Measurements from ENCODE around the gene SMIM35.
A peak's percentile ranks its signal among the peaks of the same experiment; 100 is the strongest.

The SMIM35 gene

DNA sequence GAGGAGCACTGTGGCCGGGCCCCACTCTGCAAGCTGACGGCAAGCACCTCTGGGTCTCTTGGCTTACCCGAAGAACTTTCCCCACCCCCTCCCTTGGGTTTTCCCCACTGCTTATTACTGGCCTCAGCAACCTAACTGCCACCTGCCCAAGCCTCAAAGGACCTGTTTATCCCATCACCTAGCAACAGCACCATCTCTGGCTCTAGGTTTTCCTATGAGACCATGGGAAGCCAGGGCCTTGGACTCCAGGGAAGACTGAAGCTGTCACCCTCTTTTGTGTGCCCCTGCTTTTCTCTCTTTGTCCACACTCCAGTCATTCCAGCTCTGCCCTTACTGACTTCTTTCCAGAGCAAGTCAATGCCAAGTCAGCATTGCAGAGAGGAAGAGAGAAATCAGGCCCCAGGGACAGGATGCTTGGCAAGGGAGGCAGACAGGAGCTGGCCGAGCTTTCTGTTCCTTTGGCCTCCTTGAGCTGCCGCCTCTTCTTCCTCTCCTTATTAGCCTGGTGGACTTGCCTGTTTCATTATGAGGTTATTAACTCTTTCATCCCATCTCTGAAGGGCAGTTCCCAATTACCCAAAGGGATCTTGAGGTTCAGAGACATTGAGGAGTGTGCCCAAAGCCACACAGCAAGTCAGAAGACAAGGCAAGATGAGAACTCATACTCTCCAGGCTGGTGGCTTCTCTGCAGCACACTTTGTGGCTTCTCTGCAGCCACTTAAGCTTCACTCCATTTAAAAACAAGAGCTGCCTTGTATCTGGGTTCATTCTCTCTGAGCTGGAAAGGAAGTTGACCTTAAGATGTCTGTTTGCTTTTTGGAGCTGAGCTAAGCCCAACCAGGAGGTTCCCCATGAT, at the start of gene SMIM35:
Gene SMIM35, minus strand, starts transcription at position 51 of the 856 bp plus-strand sequence. CDS start 206 bp downstream, outside the sequence.
- DNase-seq: peak in 1 of 14 donors; percentile 23

DNA sequence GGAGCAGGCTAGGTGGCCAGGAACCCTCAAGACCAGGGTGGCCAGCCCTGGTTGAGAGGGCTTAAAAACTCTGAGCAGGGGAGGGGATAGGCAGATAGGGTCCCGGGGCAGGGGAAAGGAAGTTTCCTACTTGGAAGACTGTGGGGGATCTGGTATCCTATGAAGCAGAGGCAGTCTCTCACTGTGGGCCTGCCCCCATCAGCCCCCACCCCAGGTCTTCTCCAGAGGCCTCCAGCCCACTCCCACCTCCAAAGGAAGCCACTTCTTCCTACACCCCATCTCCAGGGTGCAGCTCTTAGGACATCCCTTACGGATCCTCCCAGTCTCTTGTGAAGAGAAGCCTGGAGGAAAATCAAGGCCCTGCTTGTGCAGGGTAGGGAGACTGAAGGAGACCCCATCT, 49.6 kb upstream of the SMIM35 start:
- DNase-seq: no peak

DNA sequence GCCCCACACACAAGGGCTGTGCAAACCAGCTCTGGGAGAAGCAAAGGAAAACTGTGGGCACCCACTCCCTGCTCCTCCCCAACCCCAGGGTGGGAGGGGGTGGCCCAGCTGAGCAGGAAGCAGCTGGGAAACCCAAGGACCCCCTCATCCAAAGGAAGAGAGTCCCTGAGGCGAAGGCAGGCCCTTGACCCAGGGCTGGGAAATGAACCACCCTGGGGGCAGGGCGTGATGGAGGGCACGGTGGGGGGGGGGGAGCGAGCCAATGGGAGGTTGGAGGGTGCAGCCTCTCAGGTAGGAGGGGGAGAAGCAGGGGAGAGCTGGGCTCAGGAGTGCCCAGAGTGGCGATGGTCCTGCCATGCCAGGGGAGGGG, 49.0 kb upstream of the SMIM35 start:
- DNase-seq: no peak

DNA sequence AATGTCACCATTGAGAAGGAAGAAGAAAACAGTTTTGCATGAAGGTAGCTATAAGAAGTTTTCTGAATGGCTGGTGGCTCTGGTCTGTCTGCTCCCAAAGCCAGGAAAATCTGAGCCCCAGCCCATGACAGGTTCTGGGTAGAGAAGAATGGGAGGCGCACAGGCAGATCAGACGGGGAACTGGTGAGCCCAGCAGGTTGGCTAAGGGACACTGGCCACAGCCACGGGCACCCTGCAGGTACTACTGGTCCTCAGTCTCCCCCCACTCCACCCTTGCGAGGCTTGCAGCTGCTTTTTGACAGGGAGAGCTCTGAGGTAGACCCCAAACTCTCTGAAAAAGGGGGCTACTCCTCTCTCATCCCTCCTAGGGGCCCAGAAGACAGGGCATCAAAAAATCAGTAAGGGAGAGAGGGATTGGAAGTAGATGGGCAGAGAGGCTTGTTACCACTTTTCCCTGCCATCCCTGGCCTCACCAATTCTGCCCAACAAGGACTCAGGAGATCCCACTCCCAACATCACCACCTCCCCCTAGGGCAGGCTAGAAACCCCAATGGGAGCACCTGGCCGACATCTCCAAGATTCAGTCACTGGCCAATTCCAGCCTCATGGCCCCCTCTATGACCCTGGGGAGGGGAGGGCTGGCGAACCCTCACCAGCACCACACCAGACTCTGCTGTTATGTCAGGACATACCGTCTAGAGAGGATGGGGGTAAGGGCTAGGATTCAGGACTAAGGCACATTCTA, 48.5 kb upstream of the SMIM35 start:
- DNase-seq: no peak

DNA sequence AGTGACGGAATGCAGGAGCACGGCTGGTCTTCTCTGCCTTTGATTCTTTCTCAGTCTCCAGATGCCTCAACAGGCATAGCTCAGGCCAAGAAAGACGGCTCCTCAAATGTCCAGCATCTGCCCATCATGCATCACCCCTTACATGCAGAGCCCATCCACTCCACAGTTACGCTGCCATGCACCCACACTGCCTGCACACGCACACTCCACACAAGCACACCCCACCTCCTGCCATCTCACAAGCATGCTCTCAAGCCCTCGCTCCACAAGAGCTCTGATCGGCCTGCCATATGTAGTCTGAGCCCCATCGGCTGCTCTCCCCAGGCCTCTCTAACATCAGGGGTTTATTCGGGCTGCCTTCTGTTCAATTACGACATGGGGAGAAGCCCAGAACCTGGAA, 47.1 kb upstream of the SMIM35 start:
- DNase-seq: no peak

DNA sequence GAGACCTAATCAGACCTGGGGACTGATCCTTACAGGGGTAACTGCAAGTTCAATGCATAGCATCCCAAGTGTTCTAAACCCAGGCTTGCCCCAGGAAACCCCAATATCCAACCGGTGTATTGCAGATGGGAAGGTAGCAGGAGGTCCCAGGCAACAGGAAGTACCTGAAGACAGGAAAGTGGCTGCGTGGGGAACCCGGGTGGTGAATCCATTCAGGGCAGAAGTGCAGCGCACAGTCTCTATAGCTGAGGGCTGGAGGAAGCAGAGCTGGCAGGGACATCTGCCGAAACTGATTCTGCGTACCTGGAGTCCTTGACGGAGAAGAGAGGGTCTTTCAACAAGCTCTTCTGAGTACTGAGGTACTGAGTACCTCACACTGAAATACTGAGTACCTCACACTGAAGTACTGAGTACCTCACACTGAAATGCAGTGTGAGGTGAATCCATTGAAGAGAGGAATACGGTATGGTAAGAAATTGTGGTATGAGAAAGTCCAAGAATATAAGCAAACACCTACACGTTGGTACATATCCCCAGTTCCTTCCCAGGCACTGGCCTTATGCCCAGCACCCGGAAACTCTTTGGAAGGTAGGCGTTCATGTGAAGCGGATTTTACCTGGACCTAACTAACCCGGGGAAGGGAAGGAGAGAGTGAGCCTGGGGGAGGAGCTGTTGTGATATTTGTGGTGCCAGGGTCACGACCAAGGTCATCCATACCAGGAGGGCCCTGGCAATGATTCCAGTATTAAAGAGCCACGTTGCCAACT, 45.8 kb upstream of the SMIM35 start:
- no peak for DNase-seq

DNA sequence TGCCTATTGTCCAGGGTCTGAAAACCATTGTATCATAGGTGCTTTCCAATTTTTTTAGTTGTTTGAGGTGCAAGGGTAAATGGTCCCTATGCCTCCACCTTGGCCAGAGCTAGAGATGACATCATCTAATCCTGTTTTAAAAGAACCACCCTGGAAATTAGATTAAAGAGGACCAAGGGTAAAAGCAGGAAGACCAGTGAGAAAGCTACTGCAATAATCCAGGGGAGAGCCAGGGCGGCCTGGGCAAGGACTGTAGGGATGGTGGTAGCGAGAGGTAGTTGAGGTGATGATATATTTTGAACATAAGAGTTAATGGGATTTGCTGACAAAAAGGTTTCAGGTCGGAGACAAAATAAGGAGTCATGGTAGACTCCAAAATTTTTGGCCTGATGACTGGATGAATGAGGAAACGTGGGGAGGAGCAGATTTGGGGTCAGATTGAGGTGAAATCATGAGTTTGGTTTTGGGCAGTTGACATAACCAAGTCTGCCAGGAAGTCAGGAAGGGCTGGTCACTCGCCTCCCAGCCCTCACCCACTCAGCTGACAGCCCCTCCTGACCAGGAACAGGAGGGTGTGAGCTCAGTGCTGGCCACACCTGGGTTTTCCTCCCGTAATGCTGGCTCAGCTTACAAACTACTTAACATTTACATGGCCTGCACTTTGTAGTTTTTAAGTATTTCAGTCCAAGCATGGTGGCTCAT, 42.9 kb upstream of the SMIM35 start:
- DNase-seq: no peak

DNA sequence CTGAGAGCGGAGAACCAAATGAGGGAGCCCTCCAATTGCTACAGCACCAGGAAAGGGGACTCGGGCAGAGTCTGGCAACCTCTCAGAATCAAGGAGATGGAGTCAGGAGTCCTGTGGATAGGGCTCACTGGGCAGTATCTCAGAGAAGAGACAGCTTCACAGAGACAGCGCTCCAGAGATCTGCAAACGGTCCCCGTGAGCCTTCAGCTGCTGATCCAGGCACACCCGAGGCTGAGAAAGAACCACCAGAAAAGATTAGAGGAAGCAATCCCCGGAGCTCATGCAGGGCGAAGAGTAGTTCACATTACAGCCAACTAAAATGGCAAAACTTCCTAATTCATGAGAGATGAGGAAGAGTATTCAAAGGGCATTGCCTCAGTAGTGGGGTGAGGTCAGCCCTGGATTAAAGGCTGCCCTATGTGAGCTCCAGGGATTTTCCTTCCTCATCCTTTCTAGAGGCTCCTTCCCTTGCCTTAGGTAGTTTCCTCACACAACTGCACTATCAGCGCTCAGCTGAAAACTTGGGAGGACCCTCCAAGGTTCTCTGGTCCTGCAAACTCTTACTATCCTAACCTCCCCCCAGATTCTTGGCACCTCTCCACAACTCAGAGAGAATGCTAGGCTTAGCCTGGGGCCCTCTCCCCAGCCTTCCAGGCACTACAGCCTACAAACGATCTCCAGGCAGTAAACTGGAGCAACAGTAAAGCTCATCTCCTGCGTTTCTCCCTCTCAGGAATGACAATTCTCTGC, 42.1 kb upstream of the SMIM35 start:
- no peak for DNase-seq

DNA sequence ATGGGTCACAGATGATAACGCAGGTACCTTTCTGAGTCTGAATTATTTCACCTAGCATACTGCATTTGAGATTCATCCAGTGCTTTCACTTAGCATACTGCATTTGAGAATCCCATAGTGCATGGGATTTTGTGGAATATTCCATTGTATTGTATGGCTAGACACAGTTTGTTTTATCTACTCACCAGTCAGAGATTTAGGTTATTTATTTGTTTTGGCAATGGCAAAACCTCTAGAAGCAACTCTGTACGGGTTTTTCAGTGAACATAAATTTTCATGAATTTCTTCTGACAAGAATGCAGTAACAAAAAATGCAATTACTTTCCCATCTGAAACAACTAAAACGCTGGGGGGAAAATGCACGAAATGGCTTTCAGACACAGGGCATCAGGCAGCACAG, 41.5 kb upstream of the SMIM35 start:
- DNase-seq: no peak

DNA sequence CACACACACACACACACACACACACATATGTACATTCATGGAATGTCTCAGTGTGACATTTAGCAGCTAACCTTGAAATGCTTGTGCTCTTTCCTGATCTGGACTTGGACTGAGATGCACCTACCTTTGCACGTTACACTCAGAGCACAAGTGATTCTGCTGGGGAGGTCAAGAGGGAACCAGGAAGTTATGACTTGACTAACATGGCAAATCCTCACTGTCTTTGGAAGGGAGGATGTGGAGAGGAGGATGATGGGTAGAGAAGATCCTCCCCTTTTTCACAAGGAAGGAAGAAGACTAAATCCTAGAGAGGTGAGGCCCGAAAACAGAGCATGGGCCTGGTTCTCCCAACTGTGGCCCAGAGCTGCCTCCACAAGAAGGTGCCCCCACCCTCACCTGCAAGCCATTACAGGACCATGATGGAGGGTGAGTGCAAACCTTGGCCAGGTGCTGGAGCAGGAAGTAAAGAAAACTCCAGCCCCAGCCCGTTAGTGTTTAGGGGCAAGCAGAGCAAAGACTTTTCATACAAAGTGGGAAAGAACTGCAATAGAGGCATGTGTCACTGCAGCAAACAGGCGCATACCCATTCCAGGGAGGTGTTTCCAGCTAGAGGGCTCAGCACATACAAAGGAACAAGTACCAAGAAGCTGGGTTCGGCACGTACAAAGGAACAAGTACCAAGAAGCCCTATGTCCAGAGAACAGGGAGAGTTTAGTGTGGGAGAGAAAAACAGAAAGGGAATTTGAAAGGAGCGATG, 39.5 kb upstream of the SMIM35 start:
- DNase-seq: no peak

DNA sequence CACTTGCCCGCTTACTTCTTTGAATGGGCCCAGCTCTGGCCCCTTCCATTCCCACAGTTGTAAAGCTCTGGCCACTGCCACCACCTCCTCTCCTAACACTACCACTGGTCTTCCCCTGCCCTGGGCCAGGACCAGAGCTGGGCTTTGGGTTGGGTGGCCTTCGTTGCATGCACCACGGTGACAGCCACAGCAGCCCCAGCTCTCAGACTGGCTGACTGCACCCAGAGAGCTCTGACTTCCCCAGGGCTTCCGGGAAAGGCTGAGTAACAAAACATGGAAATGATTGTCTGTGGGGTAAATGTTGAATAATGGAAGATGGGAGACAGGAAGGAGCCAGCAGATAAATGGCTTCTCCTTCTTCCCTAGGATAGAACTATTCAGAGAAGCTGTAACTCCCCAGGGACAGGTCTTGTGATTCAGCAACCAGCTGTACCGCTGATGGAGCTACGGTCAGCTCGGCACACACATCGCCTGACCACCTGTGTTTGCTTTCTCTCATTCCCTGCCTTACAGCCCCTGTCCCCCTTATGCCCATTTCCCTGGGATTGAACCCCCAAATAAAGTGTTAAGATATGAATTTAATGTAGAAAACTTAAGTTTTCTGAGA, 38.3 kb upstream of the SMIM35 start:
- DNase-seq: no peak

DNA sequence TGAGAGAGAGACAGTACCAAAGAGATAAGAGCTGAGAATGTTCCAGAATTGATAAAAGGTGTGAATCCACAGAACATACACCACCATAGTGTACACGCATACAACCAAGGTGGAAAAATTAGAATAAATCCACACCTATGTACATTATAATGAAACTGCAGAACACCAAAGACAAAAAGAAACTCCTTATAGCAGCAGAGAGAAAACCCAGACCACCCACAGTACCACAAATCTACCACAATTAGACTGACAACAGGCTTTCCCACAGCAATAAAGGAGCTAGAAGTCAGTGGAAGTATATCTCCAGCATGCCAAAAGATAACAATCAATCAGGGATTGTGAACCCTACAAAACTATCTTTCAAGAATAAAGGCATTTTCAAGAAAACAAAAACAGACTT, 34.0 kb upstream of the SMIM35 start:
- DNase-seq: no peak

DNA sequence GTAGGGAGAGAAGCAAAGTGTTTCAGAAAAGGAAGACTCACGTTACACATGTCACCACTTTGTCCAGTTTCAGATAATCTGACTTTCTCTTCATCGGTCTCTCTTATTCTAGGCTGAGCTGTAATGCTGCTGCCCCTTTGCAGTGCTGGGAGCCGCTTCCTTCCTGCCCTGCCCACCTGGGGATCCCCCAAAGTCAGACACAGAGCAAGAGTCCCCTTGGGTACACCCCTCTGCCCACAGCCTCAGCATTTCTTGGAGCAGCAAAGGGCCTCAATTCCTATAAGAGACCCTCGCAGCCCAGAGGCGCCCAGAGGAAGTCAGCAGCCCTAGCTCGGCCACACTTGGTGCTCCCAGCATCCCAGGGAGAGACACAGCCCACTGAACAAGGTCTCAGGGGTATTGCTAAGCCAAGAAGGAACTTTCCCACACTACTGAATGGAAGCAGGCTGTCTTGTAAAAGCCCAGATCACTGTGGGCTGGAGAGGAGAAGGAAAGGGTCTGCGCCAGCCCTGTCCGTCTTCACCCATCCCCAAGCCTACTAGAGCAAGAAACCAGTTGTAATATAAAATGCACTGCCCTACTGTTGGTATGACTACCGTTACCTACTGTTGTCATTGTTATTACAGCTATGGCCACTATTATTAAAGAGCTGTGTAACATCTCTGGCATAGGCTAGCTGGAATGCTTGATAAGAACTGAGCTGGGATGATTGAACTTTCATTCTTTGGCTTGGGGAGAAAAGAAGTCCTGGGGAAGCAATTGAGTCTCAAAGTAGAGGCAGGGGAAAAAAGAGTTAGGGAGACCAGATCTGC, 31.2 kb upstream of the SMIM35 start:
- DNase-seq: no peak

DNA sequence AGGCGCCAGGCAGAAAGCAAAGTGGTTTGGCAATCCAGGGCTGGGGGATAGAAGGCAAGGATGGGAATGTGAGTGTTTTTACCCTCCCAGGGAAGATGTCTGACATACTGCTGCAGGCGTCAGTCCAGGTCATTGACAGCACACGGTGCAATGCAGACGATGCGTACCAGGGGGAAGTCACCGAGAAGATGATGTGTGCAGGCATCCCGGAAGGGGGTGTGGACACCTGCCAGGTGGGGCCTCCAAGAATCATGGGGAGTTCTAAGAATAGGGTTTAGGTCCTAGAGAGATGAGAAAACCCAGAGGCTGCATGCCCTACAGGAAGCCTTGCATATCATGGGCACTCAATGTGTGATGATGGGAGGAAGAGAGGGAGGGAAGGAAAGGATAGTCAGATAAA, 28.3 kb upstream of the SMIM35 start:
- no peak for DNase-seq

DNA sequence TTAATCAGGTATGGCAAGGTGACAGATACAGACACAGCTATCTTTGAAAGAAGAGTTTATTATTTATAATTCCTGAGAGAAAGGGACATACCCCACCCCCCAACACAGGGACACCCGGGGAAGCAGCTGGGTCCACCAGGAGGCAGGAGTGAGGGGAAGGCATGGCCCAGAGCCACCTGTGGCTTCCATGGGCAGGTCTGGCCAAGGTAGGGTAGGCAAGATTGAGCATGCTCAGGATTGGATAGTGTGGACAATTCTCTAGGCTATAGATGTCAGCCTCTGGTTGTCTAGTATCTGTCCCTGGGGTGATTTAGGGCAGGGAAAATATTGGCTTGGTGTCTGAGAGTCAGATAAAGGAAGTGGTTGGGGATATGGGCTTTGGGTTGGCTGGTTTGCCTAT, 27.5 kb upstream of the SMIM35 start:
- no peak for DNase-seq

DNA sequence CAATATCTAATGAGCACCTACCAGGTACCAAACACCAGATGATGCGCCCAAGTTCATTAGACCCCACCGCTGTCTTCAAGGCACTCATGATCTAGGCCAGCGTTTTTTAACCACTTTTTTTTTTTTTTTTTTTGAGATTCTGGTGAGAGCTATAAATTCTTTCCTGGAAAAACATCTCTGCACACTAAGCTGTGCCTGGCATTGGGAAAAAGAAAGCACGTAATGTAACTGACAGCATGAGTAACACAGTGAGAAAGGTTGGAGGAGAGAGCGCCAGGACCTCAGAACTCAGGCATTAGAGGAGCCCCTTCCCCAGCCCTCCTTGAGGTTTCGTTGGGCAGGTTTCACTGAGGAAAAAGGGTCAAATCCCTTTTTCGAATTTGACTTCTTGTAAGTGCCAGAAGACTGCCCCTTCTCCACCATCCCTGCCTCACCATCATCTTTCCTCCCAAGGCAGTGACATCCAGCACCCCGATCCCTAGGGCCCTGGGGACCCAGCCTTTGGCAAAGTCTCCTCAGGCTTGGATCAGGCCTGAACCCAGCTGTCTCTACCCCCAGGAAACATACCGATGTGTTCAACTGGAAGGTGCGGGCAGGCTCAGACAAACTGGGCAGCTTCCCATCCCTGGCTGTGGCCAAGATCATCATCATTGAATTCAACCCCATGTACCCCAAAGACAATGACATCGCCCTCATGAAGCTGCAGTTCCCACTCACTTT, 26.1 kb upstream of the SMIM35 start:
- no peak for DNase-seq

DNA sequence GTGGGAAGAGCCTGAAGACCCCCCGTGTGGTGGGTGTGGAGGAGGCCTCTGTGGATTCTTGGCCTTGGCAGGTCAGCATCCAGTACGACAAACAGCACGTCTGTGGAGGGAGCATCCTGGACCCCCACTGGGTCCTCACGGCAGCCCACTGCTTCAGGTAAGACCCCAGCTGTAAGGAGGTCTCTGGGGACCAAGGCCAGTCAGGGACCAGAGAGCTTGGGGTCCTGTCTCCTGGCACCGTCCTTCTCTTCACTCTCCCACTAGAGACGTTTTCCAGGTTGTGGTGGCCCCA, 24.9 kb upstream of the SMIM35 start:
- DNase-seq: no peak

DNA sequence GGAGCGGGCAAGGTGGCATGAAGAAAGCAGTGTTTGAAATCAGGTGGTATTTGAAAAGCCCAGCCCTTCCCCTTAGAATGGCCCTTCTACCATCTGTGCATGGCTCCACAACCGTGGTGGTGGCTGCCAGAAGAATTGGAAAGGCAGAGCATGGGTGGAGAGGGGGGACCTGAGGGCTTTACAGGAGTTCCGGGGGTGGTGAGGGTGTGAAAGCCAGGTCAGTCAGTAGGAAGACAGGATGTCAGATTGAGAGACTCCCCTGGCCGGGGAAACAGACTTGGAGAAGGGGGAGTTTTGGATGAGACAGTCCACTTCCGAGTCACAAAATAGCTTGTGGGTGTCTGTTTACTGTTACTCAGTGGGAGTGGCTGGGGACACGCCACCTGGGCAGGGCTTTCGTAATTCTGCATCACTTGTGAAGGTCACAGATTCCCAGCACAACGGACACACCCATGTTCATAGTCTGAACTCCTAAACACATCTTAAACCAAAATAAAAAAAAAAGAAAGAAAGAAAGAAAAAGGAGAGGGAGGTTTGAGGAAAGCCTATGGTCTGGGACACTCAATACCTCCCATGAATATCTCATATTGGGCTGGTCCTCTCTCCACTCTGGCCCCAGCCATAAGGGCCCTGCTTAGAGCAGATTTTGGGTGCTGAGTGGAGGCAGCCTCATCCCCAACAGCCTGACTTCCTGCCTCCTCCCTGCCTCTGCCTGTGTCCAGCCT, 24.4 kb upstream of the SMIM35 start:
- DNase-seq: no peak

DNA sequence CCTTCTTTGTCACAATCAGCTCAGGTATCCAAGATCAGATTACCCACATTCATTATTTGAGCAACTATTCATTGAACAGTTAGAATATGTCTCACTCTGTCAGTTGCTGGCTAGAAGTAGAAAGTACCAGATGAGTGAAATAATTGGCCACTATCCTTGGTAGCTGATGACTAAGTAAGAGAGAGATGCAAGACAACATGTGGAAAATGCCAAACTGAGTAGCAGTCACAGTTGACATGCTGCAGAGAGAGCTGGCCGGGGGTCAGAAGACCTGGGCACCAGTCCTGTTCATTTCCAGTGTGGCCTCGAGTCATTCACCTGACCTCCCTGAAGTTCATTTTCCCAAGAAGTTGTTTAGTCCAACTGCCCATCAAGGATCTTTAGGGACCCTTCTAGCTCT, 22.5 kb upstream of the SMIM35 start:
- DNase-seq: no peak

Data from C1 segment of cervical spinal cord (tissue), 14 donors.